MV-4-11 (cell line): ENCODE results near the gene PPP2R5E.

Experiments used
- DNase-seq: peaks from one replicate; lab custom pipeline; 2025; lab: John Stamatoyannopoulos, UW

Gene PPP2R5E

DNA sequence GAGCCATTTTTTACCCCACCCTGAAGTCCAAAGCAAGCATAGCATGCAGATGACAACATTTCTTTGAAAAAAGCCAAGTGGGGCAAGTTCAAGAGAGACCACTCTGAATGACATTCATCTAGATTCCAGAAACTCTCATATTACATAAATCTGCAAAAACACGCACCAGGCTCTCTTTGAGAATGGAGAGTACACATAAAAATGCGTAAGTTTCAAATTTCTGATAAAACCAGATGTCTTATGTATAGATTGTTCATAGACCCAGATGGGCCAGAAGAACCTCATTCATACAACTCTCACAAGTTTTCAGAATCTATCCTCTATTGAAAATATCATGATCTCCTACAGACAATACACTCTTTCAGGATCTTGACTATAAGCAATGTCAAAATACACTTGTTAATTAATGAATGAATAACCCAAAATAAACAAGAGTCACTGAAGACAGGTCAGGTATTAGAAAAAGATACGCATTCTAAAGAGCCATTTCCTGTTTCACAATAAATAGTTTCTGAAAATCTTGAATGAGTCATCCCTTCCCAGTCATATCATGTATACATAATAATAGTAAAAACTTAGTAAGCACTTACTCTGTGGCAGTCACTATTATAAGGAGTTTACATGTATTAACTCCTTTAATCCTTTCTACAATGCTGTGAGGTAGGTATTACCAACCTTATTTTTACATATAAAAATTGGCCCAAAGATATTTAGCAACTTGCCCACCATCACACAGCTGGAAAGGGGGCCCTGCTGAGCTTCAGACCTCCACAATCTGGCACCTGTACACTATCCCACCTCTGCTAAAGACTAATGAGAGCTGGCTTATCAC is 72.0 kb downstream of the PPP2R5E start:
- DNase-seq, result peak; percentile 63

DNA sequence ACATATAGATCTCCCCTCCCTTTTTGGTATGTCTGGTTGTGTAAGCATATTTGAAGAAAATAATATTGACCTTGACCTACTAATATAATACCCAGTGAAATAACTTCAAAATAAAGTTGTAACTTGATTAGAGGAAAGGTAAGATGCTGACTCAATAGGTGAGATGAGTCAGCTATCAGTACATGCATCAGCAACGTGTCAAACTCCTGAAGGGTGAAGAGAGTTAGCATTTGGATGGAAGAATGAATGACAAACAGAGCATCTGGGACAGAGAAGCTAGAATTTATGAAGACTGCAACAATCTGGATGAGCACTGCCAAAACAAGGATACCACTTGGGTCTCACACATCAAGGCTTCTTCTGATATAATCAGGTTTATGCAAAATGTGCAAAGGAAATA is 74.9 kb downstream of the PPP2R5E start:
- no peak for DNase-seq

DNA sequence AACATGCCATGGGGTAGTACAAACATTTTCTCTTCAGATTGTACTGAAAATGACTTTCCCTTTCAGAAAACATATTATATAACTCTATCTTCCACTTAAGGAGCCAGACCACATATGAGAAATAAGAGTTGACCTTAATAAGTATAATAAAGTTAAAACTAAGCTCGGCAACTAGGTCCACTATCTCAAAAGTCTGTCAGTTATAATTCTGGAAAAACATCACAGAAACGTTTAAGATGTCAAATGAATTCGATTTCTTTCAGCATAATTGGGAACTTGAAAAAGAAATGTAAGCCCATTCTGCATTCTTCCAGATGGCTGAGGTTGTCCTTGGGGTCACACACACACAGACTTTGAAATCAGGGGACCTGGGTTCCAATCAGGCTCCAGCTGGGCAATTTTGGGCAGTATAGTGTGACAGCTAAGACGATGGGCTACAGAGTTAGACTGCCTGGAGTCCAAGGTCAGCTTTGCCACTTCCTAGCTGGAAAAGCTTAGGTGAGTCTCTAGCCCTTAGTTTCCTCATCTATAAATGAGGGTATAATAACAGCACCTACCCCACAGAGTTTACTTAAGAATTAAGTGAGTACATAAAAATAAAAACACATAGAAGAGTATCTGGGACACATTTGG is 75.6 kb downstream of the PPP2R5E start:
- DNase-seq, result no peak

DNA sequence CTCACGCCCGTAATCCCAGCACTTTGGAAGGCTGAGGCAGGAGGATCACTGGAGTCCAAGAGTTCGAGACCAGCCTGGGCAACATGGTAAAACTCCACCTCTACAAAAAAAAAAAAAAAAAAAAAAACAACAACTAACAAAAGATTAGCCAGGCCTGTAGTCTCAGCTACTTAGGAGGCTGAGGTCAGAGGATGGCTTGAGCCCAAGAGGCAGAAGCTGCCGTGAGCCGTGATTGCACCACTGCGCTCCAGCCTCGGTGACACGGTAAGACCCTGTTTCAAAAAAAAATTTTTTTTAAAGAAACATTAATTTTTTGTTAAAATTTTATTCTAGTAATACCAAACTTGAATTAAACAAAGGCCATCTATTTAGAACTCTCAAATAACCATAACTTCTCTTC is 77.8 kb downstream of the PPP2R5E start:
- DNase-seq, result no peak

DNA sequence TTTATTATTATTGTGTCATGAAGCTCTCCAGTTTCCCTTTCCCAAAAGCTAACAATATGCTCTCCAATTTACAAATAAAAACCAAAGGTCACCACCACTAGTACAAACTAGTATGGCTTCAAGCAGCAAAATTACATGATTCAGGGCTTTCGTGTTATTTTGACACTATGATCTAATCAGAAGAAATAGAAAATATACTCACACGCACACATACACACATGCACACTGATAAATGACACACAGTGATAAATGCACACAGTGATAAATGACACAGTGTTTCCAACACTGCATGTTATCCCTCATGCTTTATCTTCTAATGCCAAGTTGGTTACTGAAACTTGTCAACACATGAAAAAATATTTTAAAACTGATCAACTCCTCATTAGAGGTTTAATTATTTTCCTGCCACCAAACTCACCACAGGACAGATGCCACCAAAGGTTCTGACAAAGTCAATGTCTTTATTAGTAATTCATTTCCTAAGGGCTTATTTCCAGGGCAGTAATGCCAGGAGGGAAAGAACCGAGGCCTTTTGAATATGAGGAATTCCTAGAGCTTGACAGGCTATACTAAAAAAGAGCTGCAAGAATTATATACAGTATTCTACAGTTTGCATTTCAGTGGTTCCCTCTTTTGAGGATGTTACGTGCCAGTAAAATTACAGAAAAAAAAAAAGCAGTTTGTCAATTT is 82.4 kb downstream of the PPP2R5E start:
- no peak for DNase-seq

DNA sequence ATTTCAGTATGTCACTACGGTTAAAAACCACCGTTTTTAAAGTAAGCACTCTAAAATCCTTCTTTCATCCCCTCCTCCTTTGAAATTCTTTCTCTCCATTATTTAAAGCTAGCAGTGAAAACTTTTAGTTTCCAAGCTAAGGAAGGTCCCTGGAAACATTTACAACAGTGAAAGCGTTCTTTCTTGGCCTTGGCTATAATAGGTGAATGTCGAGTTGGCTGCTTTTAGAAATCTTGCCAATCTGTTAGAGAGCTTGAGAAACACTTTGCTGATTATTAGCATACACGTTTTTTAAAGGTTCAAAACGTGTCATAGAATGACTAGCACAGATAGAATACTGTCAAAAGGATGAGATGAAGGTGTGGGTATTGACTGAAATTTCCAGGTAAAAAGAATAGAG is 83.4 kb downstream of the PPP2R5E start:
- DNase-seq, result no peak

DNA sequence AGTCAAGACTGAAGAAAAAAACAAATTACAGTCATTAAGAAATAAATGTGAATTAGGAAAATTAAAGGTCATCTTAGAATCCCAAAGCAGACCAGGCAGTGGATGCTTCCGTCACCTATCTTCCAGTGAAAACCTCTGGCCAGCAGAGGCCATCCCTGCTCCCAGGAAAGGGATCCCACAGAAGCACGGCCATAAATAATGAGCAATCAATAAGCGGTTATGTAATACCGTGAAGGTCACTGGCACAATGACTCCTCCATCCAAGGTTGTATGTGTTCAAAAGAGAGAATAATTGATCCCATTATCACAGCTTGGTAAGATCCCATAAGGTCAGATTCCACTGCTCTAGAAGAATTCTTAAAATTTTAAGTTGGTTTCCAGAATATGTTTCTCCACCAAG is 85.7 kb downstream of the PPP2R5E start:
- no peak for DNase-seq

DNA sequence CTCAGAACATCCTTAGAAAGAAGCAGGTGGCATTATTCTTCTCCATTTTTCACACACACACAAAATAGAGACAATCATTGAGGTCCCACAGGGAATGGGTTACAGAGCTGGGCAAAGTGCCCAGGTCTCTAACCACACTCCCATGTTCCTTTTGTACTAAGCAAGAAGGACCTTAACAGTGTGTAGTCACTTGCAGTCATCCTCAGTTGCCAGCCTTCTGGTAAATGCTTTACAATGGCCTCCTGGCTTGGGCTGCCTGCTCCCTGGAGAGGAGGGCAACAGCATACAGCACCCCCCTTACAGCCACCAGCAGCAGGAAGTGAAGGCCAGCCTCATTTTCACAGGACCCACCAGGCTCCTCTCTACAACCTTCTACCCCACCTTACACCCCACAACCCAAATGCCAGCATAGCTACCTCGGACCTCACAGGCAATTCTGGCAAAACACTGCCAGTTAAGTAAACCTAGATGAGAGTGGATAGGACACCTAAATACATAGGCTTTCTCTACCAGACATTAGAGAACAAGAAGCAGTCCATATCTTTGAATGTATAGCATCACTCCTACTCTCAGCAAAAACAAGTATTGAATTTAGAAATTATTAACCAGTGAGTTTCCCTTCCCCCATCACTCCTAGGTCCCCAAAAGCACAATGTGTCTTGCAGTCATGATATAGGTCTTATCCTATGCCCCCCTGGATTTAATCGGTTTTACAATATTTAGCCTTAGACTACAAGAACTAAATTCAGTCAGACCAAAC is 88.1 kb downstream of the PPP2R5E start:
- DNase-seq, result peak; percentile 24

DNA sequence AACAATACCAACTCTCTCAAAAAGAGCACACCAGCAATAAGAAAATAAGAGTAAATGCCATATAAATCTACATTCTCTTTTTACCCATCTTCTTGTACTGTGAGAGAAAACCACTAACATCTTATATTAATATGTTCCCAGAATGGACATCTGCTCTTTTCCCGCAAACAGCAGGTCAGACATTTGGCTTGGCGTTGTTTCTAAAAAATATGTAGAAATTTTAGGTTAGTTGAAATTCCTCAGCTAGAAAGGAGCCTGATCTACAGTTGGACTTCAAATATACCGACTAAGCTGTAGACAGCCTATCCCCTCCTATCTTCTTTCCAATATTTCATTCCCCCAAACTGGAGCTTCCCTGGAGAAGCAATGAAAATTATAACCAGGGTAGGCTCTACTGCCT is 88.7 kb downstream of the PPP2R5E start:
- no peak for DNase-seq

DNA sequence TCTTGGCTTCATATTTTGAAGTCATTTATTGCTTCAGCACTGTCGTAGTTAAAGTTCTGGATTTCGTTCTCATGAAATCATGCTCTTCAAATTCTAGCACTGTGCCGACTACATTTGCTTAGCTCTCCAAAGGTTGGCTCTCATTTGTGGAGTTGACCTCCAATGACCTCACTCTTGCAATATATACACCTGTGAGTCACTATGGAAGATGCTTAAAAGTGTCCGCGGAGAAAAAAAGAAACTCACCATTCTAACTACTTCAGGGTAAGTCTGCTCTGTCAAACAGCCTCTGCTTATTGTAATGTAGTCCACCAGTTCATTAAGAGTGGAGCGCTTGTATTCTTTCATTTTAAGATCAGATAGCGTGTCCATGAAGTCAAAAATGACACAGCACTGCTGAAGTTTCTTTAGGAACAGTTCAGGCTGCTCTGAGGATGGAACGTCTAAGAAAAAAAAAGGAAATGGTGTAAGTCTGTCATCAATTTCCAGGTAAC is 89.7 kb downstream of the PPP2R5E start:
- no peak for DNase-seq

DNA sequence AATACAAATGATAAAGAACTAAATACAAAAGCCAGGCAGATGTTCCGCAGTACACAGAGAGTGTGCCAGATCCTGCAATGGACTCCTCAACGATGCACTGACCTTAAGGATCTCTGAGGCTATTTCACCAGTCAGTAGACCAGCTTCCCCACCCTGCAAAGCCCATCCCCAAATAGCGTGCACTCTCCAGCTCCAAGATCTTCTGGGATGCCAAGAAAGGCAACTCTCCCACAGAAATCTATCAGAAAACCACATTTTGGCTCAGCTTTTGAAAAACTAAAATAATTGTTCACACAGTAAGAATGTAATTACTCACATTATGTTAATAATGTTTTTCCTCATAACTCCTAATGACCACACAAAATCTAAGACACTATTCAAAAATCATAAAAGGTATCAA is 90.4 kb downstream of the PPP2R5E start:
- DNase-seq, result no peak

DNA sequence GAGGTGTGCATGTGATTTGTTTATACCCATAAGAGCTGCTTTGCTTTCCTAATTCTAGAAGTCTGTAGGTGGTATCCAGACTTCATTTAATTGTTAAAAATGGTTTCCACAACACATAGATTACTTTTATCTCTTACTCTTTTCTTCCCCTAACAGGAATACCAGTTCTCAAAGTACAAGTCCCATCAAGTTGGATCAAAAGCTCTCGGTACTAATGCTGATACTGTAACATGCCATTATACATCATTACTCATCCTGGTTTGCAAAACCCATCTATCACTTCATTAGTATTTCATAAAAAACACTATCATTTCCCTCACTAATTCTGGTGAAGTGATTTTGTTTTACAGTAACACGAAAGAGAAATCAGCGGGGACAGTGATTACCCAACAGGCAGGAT is 94.3 kb downstream of the PPP2R5E start:
- no peak for DNase-seq

DNA sequence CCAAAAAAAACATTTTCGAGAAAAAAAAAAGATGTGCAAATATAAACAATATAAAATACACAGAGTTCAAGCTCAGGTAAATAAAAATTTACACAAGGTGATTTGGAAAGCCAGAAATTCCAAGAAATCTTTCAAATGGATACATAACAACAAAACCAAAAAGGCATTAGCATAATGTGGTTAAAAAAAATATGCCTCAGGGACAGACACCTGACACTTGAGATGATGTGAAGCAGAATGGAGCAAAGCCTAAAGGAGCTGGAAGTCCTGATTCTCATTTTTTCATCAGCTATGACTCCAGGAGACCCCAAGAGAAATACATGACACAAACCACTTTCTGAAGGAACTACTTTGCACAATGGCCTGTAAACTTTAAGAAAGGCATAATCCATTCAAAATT is 98.6 kb downstream of the PPP2R5E start:
- no peak for DNase-seq

DNA sequence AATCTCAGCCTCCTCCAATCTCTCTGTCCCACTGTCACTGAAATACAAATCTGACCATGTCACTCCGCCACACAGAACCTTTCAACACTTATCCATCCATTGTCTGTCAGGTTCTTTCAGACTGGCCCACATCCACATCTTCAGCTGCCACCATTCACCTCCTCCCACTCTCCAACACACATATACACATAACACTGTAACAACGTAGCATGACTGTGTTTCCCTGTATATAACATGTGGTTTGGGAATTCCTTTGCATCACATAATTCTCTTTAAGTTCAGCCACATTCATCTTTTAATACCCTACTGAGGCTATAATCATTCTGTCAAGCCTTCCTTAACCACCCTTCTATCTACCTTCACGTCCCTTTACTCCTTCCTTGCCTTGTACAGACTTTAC is 99.2 kb downstream of the PPP2R5E start:
- DNase-seq, result no peak

DNA sequence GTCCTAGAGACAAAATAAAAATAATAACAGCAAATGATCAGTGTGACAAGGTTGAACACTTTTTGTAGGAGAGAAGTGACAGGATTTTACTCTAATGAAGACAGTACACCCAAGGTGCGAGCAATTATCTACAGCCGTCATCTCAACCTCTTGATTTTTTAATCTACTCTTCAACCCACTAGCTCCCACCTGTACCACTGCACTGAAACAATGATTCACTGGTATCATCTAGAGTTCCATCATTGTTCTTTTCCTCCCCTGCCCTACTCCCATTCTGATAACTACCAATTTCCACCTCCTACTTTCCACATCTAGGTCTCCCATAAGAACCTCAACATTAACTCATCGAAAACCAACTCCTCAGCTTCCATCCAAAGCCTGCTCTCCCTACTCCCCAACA is 99.8 kb downstream of the PPP2R5E start:
- no peak for DNase-seq

DNA sequence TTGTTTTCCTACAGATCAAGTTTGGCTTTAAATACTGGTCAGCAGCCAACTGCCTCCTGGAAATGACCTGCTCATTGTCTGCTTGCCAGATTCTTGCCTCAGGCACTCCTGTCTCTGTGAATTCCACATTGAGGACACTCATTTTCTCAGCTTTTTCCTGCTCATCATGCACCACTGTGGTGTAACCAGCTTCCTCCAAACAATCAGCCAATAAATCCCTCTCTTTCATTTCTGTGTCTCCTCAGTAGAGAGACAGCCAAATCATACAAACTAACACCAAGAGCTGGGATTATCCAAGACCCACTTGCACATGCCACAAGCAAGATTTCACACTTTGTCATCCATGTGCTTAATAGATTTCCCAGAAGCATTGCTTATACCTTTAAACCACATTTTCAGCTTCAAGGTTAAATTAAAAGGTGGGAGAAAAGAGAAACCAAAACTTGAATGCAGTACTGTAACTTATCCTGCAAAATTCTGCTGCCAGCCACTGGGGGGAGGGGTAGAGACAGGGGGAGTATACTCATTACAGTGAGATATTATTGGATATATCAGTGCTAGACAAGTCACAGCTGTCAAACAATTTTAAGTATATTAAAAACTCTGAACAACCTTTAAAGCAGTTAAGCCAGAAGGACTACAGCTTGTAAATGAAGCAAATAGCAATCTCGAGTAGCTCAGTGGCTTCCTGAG is 105.0 kb downstream of the PPP2R5E start:
- DNase-seq, result peak; percentile 38

DNA sequence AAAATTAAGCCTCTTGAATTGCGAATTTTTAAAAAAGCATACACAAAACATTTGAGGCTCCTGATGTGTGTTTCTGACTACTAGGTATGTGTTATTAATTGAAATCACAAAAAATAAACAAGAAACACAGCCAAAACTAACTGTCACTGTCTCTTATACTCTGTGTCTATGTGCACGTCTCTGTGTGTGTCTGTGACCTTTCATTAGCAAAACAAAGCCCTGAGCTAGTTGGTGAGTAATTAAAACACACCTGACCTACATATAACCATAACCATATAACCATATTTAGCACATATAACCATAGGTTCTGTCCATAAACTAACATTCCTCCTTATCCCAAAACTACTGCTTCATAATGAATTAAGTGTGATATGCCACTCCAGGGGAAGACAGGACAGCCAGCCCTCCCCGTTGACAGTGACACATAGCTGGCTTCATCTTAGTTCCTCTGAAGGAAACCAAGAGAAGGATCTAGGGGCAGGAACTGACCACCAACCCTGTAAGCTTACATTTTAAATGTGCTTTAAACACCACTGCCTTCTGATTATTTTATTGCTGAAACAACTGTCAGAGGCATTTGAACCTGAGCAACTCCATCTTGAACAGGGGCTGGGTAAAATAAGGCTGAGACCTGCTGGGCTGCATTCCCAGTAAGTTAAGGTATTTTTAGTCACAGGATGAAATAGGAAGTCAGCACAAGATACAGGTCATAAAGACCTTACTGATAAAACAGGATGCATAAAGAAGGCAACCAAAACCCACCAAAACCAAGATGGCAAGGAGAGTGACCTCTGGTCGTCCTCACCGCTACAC is 106.7 kb downstream of the PPP2R5E start:
- peak; percentile 35 for DNase-seq

DNA sequence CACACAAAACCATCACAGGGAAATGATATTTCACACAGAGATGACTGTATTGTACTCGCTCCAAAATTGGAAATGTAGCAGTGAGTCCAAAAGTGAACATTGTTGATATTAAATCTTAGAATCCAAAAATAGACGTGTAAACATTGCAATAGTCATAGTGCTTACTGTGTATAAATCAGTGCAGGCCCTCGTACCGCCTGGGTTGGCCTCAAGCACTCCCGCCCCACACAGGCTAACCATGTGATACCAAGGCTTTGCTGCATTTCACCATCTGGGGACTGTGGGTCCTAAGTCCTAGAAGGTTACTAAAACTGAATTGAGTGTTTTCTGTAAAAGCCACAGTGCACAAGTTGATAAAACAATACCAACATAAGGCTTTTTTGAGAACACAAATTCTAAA is 107.3 kb downstream of the PPP2R5E start:
- DNase-seq, result no peak

DNA sequence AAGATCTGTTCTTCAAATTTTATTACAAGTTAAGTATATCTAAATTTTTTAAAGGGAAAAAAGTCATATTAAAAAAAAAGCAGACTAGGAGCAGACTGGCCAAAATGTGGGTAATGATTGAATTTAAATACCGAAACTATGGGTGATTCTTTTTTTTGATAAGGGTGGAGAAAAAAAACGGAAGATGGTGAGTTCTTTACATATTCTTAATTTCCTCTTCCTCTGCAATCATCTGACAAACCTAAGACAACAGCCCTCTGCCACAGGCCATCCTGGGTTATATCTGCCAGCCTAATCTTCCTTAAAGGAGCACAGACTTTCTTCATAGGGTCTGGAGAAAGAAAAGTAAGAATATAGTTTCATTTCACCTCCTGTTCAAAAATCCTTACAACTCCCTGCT is 108.0 kb downstream of the PPP2R5E start:
- peak; percentile 40 for DNase-seq

DNA sequence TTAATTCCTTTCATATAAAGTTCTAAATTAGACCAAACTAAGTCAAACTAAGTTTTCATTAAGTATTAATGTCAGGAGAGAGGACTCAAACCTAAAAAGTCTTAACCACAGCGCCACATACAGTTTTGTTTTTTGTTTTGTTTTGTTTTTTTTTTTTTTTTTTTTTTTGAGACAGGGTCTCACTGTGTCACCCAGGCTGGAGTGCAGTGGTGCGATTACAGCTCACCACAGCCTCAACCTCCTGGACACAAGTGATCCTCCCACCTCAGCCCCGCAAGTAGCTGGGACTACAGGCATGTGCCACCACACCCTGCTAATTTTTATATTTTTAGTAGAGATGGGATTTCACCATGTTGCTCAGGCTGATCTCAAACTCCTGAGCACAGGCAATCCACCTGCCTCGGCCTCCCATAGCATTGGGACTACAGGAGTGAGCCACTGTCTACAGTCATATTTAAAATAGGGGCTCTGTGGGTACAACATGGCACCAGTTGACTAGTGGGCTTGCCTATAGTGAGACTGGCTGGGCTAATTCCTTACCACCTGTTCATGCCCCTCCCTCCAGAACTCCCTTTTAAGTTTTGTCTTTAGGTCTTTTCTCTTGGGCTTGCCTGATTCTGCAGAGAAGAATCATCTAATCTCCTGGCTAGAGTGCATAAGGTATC is 110.2 kb downstream of the PPP2R5E start:
- DNase-seq, result no peak
